OCI-LY7 (cell line): ENCODE results near the gene ERC1.

ENCODE experiments used
- CTCF ChIP-seq: fragments of 200-600 bp; sonication (generic); conservative IDR thresholded peaks from 2 replicates; pipeline ENCODE4 v1.5.1; 2014; ENCODE audit warnings: mild to moderate bottlenecking, antibody characterized with exemption, low read length, moderate library complexity, mixed read lengths
- EZH2phosphoT487 ChIP-seq: fragments of 200-600 bp; sonication (generic); IDR thresholded peaks from 2 replicates; pipeline ENCODE4 v1.6.1; 2018; ENCODE audit warnings: low read depth, borderline replicate concordance, mild to moderate bottlenecking, mixed run types, antibody characterized with exemption, low read length, moderate library complexity, mixed read lengths

GRCh38 chr12:1022032-1022970 is 31.3 kb downstream of the ERC1 start:
- TF ChIP-seq CTCF: no peak
- no peak for TF ChIP-seq EZH2phosphoT487
